HG03354 (cell line): ENCODE results near the gene ADPRHL1.
"Not testable (repeated sequence)": the region's sequence is repeated elsewhere in the genome, so short reads cannot be mapped to it uniquely, and the experiment has no call there.

Source experiments
- ATAC-seq: cut with Tn5 transposase; IDR thresholded peaks from one replicate; pipeline ENCODE4 v1.9.1; 2021; ENCODE audit warnings: mild to moderate bottlenecking; ENCODE audit not compliant: unreplicated experiment, poor library complexity, severe bottlenecking

The ADPRHL1 gene

DNA sequence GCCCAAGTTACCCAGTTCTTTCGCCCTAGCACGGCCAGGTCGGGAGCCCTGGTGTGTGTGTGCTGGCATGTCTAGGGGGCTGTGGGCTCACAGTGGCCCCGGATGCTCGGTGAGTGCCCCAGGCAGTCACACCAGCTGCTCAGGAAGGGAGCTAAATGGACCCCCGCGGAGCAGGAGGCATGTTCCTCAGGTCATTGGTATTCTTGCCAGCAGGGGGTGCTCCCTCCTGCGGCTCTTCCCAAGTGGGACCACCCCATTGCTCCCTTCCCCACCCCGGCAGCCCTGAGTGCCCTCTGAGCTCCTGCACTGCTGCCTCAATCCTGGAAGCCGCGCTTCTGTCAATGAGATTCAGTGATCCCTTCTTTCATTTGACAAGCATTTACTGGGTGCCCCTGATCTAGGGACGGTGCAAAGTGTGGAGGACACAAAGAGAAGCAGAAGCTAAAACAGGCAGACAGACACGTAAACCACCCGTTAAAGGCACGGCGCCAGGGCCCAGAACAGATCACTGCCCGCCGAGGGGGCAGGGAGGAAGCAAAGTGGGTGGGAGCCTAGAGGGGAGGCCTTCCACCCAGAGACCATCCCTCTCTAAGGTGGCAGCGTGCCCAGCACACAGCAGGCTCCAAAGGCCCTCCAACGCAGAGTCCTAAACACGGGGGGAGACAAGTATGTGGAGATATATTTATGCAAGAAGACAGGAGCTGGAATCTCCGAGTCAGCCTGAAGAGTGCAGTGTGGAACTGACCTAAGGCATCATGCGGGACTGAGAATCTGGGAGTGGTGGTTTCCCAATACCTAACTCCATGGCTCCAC is 5.2 kb upstream of the ADPRHL1 start:
- ATAC-seq = no peak

DNA sequence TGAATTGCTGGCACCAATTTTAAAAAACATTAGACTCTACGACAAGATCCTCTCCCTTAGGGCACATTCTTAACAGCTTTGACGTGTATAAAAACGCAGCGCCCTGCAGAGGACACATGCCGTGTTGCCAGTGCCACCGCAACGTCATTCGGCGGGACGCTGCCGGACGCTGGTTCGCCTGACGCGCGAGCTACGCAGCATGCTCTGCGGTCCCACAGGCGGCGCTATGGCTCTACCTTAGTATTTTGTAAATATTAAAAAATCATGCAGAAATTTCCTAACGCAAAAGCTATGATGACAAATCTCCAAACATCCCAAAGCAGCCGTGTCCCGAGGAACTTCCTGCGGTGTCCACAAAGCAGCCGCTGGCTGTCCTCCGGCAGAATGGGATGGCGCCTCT is 4.2 kb upstream of the ADPRHL1 start:
- ATAC-seq = no peak

DNA sequence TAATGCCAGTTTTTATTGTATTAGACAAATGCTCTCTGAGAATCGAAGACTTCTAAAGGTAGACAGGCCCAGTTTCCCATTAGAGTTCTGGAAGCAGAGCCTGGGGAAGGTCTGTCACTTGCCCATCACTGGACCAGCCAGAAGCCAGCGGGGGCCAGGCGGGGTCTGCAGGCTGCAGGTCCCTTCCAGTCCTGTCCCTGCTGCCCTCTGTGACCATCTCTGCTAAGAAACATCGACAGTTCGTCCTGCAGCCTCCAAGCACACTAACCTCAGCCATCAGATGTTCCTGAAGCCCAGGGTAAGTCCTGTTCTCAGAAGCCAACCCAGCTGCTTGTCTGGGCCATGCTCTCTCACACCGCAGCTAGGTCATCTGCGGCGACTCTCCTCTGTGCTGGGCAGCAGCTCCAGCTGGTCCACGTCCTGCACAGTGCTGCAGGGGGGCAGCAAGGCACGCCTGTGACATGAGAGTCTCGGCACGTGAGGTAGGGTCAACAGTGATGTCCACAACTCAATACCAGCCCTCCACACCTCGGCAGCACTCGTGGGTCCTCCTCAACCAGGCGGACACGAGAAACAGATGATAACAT is 2.9 kb upstream of the ADPRHL1 start:
- ATAC-seq = no peak

DNA sequence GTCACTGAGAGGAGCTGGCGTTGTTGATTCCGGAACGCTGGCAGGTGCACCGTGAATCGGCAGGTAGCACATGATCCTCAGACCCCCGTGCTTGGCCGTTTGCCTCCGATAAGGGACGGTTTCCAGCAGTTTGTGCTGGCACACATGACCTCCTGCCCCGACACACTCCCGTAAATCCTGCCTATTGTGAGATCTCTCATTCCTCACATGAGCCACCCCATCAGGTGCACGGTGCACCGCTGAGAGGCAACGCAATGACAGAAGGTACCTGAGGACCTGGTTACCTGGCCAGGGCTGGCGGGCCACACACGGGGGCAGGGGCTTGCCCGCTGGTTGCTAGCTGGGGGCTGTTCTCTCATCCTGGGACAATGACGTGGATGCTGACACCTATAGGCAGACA is 2.1 kb upstream of the ADPRHL1 start:
- no peak for ATAC-seq

DNA sequence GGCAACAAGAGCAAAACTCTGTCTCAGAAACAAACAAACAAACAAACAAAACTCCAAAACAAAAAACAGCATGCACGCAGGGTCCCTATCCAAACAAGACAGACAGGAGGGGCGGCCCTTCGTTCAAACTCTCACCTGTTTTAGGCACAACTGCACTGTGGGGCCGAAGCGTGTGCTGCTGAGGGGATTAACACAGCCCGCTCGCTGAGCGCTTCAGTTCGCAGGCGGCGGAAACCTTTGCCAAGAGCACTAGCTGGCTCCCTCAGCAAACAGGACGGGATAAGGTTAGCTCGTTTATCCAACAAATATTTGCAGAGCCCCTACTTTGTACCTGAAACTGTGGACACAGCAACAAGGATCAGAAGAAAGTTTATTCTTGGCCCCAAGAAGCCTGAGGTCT is 1.6 kb upstream of the ADPRHL1 start:
- ATAC-seq = no peak

DNA sequence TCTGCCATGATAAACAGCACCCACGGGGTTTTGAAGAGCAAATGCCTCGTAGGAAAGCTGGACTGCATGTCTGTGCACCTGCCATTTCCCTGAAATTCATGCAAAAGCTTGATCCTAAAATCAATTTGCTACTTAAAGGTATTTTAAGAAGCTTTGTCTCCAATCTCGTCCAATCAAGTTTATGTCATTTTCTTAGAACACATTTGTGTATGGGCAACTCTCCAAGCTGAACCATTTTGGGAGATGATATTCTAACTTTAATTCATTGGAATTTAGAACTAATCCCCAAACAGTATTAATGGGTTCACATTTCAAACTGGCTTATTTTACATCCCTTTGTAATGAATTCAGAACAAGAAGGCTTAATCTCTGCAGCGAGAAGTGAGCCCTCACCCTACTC is 822 bp downstream of the ADPRHL1 start:
- no peak for ATAC-seq

DNA sequence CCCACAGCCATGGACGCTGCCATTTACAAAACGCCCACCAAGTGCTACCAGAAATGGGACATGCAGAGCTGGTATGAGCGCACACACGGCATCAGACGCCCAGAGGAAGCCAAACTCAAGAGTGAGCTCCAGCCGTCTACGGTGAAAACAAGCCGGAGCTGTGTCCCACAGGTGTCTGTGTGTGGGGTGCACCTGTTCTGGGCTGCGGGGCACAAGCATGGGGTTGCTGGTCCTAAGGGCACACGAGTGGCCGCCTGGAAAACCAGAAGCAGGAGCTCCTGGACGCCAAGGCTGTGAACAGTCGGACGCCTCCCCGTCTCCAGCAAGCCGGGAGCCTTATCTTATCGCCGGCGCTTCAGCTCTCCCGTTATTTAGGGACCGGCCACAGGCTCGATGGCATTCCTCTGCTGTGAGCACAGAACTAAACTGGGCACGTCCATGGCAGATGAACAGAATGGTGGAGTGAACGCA is 1.3 kb downstream of the ADPRHL1 start:
- no peak for ATAC-seq

DNA sequence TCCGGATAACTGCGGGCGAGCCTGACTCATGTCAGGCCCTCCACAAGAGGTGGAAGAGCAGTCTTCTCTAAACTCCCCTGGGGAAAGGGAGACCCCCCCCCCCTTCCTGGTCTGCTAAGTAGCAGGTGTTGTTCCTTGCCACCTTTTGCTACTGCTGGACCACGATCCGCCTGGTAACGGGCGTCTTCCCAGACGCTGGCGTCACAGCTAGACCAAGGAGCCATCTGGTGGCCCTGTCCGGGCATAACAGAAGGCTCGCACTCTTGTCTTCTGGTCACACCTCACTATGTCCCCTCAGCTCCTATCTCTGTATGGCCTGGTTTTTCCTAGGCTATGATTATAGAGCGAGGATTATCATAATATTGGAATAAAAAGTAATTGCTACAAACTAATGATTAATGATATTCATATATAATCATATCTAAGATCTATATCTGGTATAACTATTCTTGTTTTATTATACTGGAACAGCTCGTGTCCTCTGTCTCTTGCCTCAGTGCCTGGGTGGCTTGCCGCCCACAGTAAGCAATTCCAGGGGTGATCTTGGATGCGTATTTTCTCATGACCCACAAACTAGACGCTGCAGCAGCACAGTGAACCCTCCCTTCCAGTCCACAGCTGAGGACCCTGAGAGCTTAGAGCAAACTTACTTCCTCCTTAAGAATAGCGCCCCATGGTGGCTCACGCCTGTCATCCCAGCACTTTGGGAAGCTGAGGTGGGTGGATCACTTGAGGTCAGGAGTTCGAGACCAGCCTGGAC is 2.2 kb downstream of the ADPRHL1 start:
- not testable (repeated sequence) for ATAC-seq

DNA sequence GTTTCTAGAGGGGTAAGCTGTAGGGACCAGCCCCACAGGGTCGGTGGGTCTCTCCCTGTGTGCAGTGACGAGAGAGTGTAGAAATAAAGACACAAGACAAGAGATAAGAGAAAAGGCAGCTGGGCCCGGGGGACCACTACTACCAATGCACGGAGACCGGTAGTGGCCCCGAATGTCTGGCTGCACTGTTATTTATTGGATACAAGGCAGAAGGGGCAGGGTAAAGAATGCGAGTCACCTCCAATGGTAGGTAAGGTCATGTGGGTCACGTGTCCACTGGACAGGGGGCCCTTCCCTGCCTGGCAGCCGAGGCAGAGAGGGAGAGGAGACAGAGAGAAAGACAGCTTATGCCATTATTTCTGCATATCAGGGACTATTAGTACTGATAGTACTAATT is 2.9 kb downstream of the ADPRHL1 start:
- not testable (repeated sequence) for ATAC-seq

DNA sequence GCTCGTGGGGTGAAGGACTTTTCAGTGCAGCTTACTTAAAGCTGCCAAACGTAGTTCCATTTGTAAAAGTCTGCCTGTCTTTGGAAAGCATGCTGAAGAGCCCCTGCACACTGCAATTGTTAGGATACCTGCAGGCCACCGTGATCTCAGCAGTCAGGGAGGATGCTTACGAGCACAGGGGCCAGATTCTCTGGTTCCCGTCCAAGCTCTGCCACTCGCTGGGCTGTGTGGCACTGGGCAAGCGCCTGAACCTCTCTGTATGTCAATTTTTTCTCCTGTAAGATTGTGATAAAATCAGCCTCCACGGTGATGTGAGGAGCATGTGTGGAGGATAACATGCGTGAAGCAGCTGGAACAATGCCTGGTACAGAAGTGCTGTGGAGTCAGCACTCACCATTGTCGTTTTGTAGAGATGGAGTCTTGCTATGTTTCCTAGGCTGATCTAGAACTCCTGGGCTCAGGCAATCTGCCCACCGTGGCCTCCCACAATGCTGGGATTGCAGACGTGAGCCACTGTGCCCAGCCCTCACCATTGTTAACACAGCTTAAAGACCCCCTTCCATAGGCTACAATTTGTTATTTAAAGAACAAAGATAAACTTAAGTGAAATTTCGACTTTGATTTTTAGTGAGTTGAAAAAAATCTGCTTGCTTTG is 3.5 kb downstream of the ADPRHL1 start:
- no peak for ATAC-seq

DNA sequence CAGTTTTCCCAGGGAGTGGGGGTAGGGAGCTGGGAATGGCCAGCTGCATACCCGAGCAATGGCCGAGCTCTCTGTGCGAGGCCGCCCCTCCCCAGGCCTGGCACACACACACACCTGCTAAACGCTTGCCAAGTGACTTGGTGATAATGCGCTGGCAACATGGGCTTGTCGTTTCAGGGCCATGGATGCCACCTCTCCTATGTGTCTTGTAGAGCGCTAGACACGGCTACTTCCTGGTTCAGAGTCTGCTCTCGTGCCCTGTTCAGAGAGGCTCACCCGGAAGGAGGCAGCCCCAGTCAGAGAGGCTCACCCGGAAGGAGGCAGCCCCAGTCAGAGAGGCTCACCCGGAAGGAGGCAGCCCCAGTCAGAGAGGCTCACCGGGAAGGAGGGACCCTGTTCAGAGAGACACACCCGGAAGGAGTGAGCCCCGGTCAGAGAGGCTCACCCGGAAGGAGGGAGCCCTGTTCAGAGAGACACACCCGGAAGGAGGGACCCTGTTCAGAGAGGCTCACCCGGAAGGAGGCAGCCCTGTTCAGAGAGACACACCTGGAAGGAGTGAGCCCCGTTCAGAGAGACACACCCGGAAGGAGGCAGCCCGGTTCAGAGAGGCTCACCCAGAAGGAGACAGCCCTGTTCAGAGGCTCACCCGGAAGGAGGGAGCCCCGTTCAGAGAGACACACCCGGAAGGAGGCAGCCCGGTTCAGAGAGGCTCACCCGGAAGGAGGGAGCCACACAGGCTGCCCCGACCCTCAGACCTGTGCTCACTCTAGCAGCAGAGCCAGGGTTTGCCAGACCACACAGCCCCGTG is 4.2 kb downstream of the ADPRHL1 start:
- no peak for ATAC-seq

DNA sequence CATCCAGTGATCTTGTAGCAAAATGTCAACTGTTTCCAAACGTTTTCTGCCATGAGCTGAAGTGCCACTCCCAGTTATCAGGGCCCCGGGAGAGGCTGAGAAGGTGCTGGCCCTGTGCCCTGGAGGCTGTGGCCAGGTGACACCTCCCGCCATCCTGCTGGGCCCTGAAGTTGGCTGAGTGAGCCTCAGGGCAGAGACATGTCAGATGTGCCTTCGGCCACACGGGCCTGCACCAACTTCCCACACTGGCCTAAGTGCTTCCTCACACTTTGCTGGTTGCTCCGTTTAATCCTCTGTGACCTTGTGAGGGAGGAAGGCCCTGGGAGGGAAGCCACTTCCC is 4.8 kb downstream of the ADPRHL1 start:
- no peak for ATAC-seq

DNA sequence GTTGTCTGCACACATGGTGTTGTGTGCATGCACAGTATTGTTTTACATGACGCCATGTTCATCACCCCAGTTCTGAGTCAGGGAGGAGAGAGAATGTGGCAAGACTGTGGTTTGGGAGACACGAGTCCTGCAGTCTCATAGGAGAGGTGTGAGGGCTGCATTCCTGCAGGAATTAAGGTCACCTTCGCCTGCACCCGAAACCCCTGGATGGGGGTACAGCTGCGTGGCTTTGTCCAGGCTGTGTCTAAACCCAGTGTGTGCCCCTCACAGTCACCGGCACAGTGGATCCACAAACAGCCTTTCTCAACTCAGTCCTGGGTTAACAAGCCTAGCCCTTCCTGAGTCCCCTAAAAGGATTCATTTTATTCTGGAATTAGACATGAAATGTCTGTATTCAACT is 5.7 kb downstream of the ADPRHL1 start:
- no peak for ATAC-seq

DNA sequence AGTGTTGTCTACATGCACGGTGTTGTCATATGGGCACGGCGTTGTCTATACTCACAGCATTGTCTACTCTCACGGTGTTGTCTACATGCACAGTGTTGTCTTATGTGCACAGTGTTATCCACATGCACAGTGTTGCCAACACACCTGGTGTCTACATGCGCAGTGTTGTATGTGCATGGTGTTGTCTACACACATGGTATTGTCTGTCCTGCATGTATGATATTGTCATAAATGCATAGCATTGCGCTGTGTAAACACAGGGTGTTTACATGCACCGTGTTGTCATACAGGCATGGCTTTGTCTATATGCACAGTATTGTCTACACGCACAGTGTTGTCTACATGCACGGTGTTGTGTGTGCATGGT is 6.8 kb downstream of the ADPRHL1 start:
- ATAC-seq = no peak

DNA sequence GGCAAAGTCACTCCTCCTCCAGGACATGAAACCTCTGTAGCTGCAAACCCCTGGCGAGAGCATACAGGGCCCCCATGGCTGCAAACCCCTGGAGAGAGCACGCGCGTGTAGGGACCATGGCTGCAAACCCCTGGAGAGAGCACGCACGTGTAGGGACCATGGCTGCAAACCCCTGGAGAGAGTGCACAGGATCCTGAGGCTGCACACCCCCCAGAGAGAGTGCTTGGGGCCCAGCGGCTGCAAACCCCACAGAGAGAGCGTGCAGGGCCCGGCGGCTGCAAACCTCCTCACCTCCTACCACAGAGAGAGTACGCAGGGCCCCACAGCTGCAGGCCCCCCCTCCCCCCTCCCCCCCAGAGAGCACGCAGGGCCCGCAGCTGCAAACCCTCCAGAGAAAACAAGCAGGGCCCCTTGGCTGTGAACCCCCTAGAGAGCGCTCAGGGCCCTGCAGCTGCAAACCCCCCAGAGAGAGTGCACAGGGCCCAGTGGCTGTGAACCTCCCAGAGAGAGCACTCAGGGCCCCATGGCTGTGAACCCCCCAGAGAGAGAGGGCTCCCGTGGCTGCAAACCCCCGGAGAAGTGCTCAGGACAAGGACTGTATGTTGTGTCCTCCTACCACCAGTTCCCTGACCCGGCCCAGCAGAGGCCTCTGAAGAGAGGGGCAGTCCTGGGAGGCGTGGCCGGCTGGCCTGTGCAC is 7.3 kb downstream of the ADPRHL1 start:
- peak; percentile 72 for ATAC-seq

DNA sequence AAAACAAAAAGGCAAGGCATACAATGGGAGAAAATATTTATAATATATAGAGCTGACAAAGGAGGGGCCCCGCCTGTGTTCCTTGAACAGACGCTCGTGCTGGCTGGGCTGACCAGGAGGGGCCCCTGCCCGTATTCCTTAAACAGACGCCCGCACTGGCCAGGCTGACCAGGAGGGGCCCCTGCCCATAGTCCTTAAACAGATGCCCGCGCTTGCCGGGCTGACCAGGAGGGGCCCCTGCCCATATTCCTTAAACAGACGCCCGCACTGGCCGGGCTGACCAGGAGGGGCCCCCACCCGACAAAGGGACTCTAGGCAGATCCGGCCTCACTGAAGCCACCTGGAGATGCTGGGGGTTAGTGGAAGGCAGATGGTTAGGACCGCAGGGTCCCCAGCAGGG is 9.3 kb downstream of the ADPRHL1 start:
- no peak for ATAC-seq

DNA sequence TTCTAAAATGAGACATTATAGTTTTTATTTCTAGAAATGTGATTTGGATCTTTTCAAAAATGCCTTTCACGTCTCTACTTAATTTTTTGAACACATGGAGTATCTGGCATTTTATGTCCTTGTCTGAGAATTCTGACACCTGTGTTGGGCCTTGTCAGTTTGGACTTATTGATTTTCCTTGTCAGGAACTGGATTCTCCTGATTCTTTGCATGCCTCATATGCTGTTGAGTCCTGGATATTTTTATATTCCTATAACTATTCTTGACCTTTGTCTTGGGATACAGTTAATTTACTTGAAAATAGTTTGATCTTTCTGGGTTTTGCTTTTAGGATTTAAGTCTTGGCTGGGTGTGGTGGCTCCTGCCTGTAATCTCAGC is 10.3 kb downstream of the ADPRHL1 start:
- ATAC-seq = no peak

DNA sequence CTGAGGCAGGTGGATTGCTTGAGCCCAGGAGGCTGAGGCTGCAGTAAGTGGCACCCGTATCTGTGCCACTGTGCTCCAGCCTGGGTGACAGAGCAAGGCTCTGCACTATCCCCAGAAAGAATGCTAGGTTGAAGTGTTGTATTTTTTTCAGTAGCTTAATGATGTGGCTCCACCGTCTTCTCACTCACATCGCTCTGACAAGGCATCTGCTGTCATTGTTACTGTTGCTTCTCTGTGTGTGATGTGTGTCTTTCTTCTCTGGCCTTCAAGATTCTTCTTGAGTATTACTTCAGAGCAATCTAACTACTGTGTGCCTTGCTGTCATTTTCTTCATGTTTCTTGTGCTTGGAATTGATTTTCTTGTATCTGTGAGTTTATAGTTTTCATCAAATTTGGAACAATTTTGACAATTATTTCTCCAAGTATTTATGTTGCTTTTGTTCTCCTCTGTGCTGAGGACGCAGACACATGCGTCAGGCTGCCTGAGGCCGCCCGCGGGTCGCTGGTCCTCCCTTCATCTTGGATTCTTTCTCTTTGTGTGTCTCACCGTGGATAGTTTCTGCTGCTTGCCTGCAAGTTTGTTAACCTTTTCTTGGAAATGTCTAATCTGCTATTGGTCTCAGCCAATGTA is 10.8 kb downstream of the ADPRHL1 start:
- no peak for ATAC-seq

DNA sequence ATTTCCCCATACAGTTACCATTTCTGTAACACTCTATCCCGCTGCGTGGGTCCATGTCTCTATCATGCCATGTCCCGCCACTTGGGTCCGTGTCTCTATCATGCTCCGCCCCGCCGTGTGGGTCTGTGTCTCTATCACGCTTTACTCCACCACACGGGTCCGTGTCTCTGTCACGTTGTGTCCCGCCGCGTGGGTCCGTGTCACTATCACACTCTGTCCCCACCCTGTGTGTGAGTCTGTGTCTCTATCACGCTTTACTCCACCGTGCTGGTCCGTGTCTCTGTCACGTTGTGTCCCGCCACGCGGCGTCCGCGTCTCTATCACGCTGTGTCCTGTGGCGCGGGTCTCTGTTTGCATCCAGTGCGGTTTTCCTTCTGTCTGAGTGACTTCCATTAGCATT is 11.6 kb downstream of the ADPRHL1 start:
- ATAC-seq = no peak
